Measurements from ENCODE around the gene RPS6KC1.
"Not testable (repeated sequence)": the region's sequence is repeated elsewhere in the genome, so short reads cannot be mapped to it uniquely, and the experiment has no call there.

The RPS6KC1 gene, protein sequence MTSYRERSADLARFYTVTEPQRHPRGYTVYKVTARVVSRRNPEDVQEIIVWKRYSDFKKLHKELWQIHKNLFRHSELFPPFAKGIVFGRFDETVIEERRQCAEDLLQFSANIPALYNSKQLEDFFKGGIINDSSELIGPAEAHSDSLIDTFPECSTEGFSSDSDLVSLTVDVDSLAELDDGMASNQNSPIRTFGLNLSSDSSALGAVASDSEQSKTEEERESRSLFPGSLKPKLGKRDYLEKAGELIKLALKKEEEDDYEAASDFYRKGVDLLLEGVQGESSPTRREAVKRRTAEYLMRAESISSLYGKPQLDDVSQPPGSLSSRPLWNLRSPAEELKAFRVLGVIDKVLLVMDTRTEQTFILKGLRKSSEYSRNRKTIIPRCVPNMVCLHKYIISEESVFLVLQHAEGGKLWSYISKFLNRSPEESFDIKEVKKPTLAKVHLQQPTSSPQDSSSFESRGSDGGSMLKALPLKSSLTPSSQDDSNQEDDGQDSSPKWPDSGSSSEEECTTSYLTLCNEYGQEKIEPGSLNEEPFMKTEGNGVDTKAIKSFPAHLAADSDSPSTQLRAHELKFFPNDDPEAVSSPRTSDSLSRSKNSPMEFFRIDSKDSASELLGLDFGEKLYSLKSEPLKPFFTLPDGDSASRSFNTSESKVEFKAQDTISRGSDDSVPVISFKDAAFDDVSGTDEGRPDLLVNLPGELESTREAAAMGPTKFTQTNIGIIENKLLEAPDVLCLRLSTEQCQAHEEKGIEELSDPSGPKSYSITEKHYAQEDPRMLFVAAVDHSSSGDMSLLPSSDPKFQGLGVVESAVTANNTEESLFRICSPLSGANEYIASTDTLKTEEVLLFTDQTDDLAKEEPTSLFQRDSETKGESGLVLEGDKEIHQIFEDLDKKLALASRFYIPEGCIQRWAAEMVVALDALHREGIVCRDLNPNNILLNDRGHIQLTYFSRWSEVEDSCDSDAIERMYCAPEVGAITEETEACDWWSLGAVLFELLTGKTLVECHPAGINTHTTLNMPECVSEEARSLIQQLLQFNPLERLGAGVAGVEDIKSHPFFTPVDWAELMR

DNA sequence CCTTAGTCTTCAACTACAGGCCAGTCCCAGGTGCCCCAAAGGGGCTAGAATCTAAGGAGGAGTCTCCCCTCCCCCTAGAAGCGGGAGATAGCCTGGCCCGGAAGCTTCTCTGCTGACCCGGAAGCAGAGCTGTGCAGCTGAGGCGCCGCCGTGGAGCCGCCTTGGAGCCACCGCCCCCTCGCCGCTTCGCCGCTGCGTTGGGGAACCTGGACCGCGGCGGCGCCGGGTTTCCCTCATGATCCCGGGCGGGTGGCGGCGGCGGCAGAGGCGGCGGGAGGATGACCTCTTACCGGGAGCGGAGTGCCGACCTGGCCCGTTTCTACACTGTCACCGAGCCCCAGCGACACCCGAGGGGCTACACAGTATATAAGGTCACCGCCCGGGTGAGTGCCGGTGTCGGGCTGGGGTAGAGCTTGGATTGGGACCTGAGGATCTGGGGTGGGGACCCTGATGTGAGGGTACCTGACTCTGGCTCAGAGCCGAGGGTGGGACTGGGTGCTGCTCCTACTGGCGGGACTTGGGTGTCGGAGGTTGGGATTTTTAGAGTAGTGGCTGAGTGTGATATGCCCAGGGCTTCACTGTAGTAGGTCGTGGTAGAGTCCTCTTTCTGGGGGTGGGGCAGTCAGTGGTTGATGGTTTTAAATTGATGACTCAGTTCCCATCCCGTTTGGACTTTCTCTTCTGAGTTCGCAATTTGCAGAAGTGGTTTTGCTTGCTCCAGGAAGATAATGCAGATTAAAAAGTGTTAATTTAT lies at the start of gene RPS6KC1:
RPS6KC1 (plus strand) TSS at position 115 of the 754 bp plus-strand sequence; CDS start at position 279, 164 bp downstream.
- DNase-seq: peak; percentile 45 to 88

DNA sequence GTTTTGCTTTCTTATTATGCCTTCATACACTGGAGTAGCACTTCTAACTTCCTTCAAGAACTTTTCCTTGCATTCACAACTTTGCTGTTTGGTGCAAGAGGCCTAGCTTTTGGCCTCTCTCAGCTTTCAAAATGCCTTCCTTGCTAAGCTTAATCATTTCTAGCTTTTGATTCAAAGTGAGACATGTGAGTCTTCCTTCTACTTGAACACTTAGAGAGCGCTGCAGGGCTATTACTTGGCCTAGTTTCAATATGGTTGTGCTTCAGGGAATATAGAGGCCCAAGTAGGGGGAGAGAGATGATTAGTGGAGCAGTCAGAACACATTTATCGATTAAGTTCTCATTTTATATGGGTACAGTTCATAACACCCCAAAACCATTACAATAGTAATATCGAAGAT lies 47.8 kb upstream of the RPS6KC1 start:
- no peak for DNase-seq

- DNase-seq: no peak
These were observed 42.5 kb upstream of the RPS6KC1 start for GRCh38 chr1:213008564-213008963.

DNA sequence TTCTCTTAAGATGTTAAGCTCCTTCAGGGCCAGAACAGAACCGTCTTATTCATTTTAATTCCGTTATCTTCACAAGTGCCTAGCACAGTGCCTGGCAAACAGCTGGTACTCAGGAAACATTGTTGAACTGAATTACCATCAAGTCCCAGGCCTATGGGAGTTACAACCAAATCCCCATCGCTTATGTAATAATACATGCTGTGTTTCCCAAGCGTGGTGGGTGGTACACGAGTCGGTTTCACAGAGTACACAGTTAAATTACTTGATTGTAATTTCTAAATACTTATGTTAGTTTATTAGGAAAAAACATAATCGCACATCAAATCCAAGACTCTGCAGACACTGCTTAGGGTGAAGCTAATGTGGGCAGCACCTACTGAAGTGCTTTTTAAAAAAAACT lies 36.4 kb upstream of the RPS6KC1 start:
- DNase-seq: peak; percentile 10 to 11

- peak; percentile 89 to 93 for DNase-seq
These were observed 35.7 kb upstream of the RPS6KC1 start, which contains the start of gene ANGEL2 for GRCh38 chr1:213015099-213016050. Gene ANGEL2 (minus strand): TSS chr1:213015867. CDS start chr1:213015671, 196 bp downstream.

- no peak for DNase-seq
These were observed 33.4 kb upstream of the RPS6KC1 start for GRCh38 chr1:213017447-213018273.

DNA sequence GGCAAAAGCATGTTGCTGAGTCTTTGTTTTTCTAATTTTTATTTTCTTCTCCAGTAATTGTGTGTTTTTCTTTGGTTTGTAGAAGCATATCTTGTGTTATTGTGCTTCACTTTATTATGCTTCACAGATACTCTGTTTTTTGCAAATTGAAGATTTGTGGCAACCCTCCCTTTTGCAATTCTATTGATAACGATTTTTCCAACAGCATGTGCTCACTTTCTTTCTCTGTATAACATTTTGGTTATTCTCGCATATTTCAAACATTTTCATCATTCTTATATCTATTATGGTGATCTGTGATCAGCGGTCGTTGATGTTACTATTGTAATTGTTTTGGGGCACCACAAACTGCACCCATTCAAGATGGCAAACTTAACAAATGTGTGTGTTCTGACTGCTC lies 31.6 kb upstream of the RPS6KC1 start:
- DNase-seq: no peak

- no peak for DNase-seq
These were observed 31.0 kb upstream of the RPS6KC1 start for GRCh38 chr1:213020016-213020415.

DNA sequence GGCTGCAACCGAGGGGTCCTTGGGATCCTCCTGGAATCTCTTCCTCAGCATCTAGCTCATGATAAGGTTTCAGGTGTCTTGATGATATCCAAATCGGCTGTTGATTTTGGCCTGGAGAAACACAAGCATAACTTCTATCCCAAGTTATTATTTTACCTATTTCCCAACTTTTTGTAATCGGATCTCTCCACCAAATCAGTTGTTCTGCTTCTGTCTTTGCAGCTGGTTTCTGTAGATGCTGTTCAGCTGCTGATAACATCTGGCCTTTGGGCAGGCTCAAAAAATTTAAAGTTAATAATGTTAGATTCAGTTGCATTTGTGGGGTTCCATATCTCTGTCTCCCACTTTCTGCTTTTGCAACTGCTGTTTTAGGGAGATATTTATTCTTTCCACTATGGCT lies 24.0 kb upstream of the RPS6KC1 start:
- not testable (repeated sequence) for DNase-seq

GRCh38 chr1:213032651-213033050 lies 18.4 kb upstream of the RPS6KC1 start:
- DNase-seq: no peak

DNA sequence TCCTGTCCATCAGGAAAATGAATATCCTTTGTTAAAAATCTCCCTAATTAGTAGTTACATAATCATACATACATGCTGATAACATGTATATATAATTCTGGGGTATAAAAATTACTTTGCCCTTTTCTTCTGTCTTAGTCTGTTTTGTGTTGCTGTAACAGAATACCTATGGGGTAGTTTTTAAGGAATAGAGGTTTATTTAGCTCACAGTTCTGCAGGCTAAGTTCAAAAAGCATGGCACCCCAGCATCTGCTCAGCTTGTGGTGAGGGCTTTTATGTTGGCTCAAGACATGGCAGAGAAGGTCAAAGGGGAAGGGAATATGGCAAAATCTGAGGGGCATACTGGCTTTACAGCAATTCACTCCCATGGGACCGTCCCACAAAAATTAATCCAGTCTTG lies 16.3 kb upstream of the RPS6KC1 start:
- no peak for DNase-seq

GRCh38 chr1:213035573-213035972 lies 15.5 kb upstream of the RPS6KC1 start:
- DNase-seq: no peak

GRCh38 chr1:213041443-213041842 lies 9.6 kb upstream of the RPS6KC1 start:
- DNase-seq: peak in 1 of 2 experiments; percentile 13

DNA sequence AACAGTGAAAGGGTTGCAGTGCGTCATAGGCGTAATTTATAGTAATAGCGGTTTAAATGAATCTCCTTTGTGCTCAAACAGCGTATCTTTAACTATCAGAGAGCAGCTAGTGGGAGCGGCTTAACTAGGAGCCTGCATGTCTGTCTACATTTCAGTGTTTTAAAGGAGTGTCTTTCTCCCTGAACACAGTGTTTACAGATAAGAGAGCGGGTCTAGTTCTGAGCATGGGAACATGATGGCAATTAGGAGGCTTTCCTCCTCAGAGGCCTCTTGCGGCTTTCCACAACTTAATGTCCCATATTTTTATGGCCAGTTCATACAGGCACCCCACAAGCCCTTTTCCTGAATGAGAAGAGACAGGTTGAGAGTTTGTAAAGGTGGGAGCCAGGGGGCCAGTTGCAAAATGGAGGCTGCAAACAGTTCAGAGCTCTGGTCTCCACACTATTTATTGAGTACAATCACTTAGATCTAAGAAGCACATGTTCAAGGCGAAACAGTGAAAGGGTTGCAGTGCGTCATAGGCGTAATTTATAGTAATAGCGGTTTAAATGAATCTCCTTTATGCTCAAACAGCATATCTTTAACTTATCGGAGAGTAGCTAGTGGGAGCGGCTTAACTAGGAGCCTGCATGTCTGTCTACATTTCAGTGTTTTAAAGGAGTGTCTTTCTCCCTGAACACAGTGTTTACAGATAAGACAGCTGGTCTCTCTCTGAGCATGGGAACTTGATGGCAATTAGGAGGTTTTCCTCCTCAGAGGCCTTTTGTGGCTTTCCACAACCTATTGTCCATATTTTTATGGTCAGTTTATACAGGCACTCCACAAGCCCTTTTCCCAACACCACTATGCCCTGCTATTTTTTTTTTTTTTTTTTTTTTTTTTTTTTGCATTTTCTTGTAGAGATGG lies 5.5 kb upstream of the RPS6KC1 start:
- DNase-seq: not testable (repeated sequence)

- no peak for DNase-seq
These were observed 1.8 kb upstream of the RPS6KC1 start for GRCh38 chr1:213049232-213049631.

DNA sequence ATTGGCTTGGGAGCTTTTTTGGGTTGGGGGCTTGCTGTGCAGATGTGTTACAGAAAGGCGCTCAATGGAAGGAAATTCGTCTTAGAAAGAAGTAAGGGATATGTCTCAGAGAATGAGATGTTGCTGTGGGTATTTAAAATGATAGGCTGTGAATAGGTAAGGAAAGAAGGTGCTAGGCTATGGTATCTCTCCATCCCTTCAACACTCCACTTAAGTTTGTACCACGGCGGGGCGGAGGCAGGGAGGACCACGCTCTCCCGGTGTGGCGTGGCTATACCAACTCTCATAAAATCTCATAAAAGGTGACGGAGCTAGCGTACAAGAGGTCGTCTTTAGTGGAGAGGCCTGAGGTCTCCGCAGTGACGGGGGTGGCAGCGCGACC lies 305 bp upstream of the RPS6KC1 start:
- no peak for DNase-seq

GRCh38 chr1:213051881-213052202 lies 801 bp downstream of the RPS6KC1 start:
- DNase-seq: no peak

DNA sequence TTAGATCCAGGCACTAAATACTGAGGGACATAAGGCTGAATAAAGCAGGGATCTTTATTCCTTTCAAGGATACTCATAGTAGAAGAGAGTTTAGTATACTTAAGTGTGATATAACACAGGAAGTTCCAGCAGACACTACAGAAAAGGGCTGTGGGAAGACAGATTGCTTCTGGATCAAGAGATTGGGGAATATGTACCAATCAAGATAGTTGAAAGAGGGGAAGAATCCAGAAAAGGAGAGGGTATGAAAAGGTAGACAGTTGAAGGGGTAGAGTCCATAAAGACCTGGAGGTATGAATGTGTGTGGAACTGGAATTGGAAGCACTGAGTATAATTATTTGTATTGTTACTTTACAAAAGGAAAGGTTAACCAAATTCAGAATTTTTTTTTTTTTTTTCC lies 2.4 kb downstream of the RPS6KC1 start:
- DNase-seq: no peak

GRCh38 chr1:213054142-213054541 lies 3.1 kb downstream of the RPS6KC1 start:
- no peak for DNase-seq

All from NCI-H526 (cell line).